Large intestine (tissue), 12 donors: Measurements from ENCODE around the gene LRRC23. TPM values are rescaled to one million over a fixed set of nuclear protein-coding genes. Genes with fewer than 3 reads are reported as not detected.
"Not testable (repeated sequence)": the region's sequence is repeated elsewhere in the genome, so short reads cannot be mapped to it uniquely, and the experiment has no call there.

Experiments
- DNase-seq, 2 donors: peaks; one replicate each; pipeline versions ENCODE4 v3.0.0 to v3.0.0-alpha.2; 2013
- H3K27ac ChIP-seq: one replicate; pipeline ENCODE4 v1.5.1; 2013; ENCODE audit warnings: low read length
- H3K27me3 ChIP-seq: 2 replicates; pipeline ENCODE4 v1.6.1; 2013; ENCODE audit warnings: low read length; ENCODE audit not compliant: control insufficient read depth, insufficient read depth
- H3K36me3 ChIP-seq: 2 replicates; pipeline ENCODE4 v1.6.1; 2013; ENCODE audit warnings: low read length; ENCODE audit not compliant: control insufficient read depth, insufficient read depth
- H3K4me1 ChIP-seq: one replicate; pipeline ENCODE4 v1.6.1; 2013; ENCODE audit warnings: low read length; ENCODE audit not compliant: control insufficient read depth, insufficient read depth
- H3K4me3 ChIP-seq: one replicate; pipeline ENCODE4 v1.5.1; 2013; ENCODE audit warnings: low read length
- H3K9me3 ChIP-seq: one replicate; pipeline ENCODE4 v1.6.1; 2013; ENCODE audit warnings: mild to moderate bottlenecking, low read depth, low read length, moderate library complexity; ENCODE audit not compliant: control insufficient read depth
- WGBS: methylation state at CpG from one replicate; pipeline ENCODE4 v1.1.5; 2013; ENCODE audit warnings: low lambda C conversion rate; ENCODE audit not compliant: insufficient coverage; 5-methylcytosine and 5-hydroxymethylcytosine counted together
- long read RNA-seq, 11 donors: transcript quantifications; one replicate each; lab custom pipeline, GENCODE V29; 2026
- polyA plus RNA-seq: library from polyadenylated mRNA; unstranded; fragments of 120-200 nt; gene quantifications from one replicate; pipeline ENCODE4 v1.2.1, GENCODE V29; 2013

Gene LRRC23
- polyA plus RNA-seq, result 8.2 TPM
- long read RNA-seq, donor 1, result 0 reads
- long read RNA-seq, donor 2, partial matches to known transcripts, result 50 of 95 reads
- long read RNA-seq, donor 2, other reads (novel, unspliced or antisense), result 44 of 95 reads
- long read RNA-seq, donor 3, result 0 reads
- long read RNA-seq, donor 4, result 0 reads
- long read RNA-seq, donor 5, result 0 reads
- long read RNA-seq, donor 6, result 0 reads
- long read RNA-seq, donor 7, partial matches to known transcripts, result 0 of 1 reads
- long read RNA-seq, donor 7, other reads (novel, unspliced or antisense), result 0 of 1 reads
- long read RNA-seq, donor 8, partial matches to known transcripts, result 0 of 2 reads
- long read RNA-seq, donor 8, other reads (novel, unspliced or antisense), result 0 of 2 reads
- long read RNA-seq, donor 9, partial matches to known transcripts, result 0 of 2 reads
- long read RNA-seq, donor 9, other reads (novel, unspliced or antisense), result 0 of 2 reads
- long read RNA-seq, donor 10, partial matches to known transcripts, result 55 of 61 reads
- long read RNA-seq, donor 10, other reads (novel, unspliced or antisense), result 5 of 61 reads
- long read RNA-seq, donor 11, partial matches to known transcripts, result 0 of 1 reads
- long read RNA-seq, donor 11, other reads (novel, unspliced or antisense), result 0 of 1 reads

GRCh38 chr12:6904280-6905276 lies at the start of gene LRRC23:
TSS of gene LRRC23 (plus strand) at chr12:6904822. CDS start at chr12:6905634, 812 bp downstream.
- Histone ChIP-seq H3K36me3 (peaks cover 7% of the 10 kb centered on the region), H3K27me3 (peaks cover under 1% of the 10 kb centered on the region), H3K27ac (peak within 1 kb of the TSS; percentile 61), H3K9me3 (no peaks in the 10 kb centered on the region), H3K4me3 (peak within 1 kb of the TSS; percentile 74), H3K4me1 (peaks cover 13% of the 10 kb centered on the region)
- DNase-seq, result peak; percentile 94 to 95
- 4% methylated on average over 5 of the region's 34 CpGs for WGBS

GRCh38 chr12:6855322-6855721 lies 49.3 kb upstream of the LRRC23 start:
- DNase-seq, result no peak
- no peak overlapping the region for H3K27ac ChIP-seq
- peaks cover 19% of the 10 kb centered on the region for H3K4me1 ChIP-seq
- no peak overlapping the region for H3K4me3 ChIP-seq
- H3K27me3 ChIP-seq, result no peaks in the 10 kb centered on the region
- WGBS, result 93% methylated on average over 3 of the region's 14 CpGs
- H3K36me3 ChIP-seq, result peaks cover 55% of the 10 kb centered on the region
- H3K9me3 ChIP-seq, result no peaks in the 10 kb centered on the region

GRCh38 chr12:6858799-6859198 lies 45.8 kb upstream of the LRRC23 start:
- Histone ChIP-seq H3K4me1 (peaks cover 5% of the 10 kb centered on the region), H3K4me3 (no peak overlapping the region), H3K9me3 (no peaks in the 10 kb centered on the region), H3K27ac (no peak overlapping the region), H3K36me3 (peaks cover 87% of the 10 kb centered on the region), H3K27me3 (no peaks in the 10 kb centered on the region)
- DNase-seq, result no peak
- no CpG with 5 or more reads among the region's 2 CpGs for WGBS

- no peak overlapping the region for H3K4me3 ChIP-seq
- no peaks in the 10 kb centered on the region for H3K4me1 ChIP-seq
- no CpG with 5 or more reads among the region's 9 CpGs for WGBS
- no peaks in the 10 kb centered on the region for H3K27me3 ChIP-seq
- no peaks in the 10 kb centered on the region for H3K9me3 ChIP-seq
- H3K36me3 ChIP-seq, result peaks cover 91% of the 10 kb centered on the region
- no peak for DNase-seq
- H3K27ac ChIP-seq, result no peak overlapping the region
Measured at GRCh38 chr12:6860116-6860515, 44.5 kb upstream of the LRRC23 start.

GRCh38 chr12:6860942-6861341 lies 43.7 kb upstream of the LRRC23 start:
- Histone ChIP-seq H3K4me1 (no peaks in the 10 kb centered on the region), H3K9me3 (no peaks in the 10 kb centered on the region), H3K27me3 (no peaks in the 10 kb centered on the region), H3K36me3 (peaks cover 92% of the 10 kb centered on the region), H3K4me3 (no peak overlapping the region), H3K27ac (no peak overlapping the region)
- WGBS, result 100% methylated on average over 1 of the region's 7 CpGs
- DNase-seq, result no peak

DNA sequence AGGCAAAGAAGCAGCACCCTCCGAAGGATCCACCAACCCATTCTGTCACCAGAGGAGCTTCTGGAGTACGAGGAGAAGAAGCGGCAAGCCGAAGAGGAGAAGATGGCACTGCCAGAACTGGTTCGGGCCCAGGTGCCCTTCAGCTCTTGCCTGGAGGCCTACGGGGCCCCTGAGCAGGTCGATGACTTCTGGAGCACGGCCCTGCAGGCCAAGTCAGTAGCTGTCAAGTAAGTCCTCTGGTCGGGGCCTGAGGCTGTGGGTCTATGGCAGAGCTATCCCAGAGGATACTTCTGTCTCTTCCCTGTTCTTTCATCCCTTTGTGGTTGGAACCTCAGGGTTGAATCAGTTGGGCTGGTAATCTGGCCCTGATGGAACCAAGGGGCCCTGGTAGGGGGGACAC lies 43.2 kb upstream of the LRRC23 start:
- Histone ChIP-seq H3K4me3 (no peak overlapping the region), H3K27ac (no peak overlapping the region), H3K4me1 (no peaks in the 10 kb centered on the region), H3K36me3 (peaks cover 91% of the 10 kb centered on the region), H3K9me3 (no peaks in the 10 kb centered on the region), H3K27me3 (no peaks in the 10 kb centered on the region)
- no peak for DNase-seq
- no CpG with 5 or more reads among the region's 9 CpGs for WGBS

DNA sequence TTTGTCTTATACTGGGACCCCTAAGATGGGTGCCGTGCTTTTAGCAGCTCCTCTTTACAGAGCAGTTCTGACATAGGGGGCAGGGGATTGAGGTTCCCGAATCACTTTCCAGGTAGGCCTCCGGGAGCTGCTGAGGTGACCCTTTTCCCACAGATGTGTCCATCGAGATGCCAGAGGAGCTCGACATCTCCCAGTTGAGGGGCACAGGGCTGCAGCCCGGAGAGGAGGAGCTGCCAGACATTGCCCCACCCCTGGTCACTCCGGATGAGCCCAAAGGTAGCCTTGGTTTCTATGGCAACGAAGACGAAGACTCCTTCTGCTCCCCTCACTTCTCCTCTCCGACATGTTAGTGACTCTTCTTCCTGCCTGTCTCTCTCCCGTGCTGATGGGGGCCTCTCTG lies 41.6 kb upstream of the LRRC23 start:
- peaks cover 75% of the 10 kb centered on the region for H3K36me3 ChIP-seq
- H3K27me3 ChIP-seq, result no peaks in the 10 kb centered on the region
- no peak for DNase-seq
- no peaks in the 10 kb centered on the region for H3K9me3 ChIP-seq
- H3K4me3 ChIP-seq, result no peak overlapping the region
- H3K27ac ChIP-seq, result no peak overlapping the region
- peaks cover 5% of the 10 kb centered on the region for H3K4me1 ChIP-seq
- 74% methylated on average over 3 of the region's 11 CpGs for WGBS

GRCh38 chr12:6863586-6864321 lies 40.9 kb upstream of the LRRC23 start:
- H3K36me3 ChIP-seq, result peaks cover 68% of the 10 kb centered on the region
- peaks cover 9% of the 10 kb centered on the region for H3K4me1 ChIP-seq
- WGBS, result no CpG with 5 or more reads among the region's 16 CpGs
- no peak overlapping the region for H3K27ac ChIP-seq
- no peak overlapping the region for H3K4me3 ChIP-seq
- no peak for DNase-seq
- H3K27me3 ChIP-seq, result no peaks in the 10 kb centered on the region
- no peaks in the 10 kb centered on the region for H3K9me3 ChIP-seq

GRCh38 chr12:6865307-6865706 lies 39.3 kb upstream of the LRRC23 start:
- WGBS, result no CpG with 5 or more reads among the region's 5 CpGs
- H3K4me3 ChIP-seq, H3K27me3 ChIP-seq, DNase-seq, H3K9me3 ChIP-seq, H3K27ac ChIP-seq: not testable (repeated sequence)
- Histone ChIP-seq H3K4me1 (peaks cover 20% of the 10 kb centered on the region), H3K36me3 (peaks cover 65% of the 10 kb centered on the region)
